Ascending aorta (tissue), 2 donors: ENCODE measurements around the gene CSRNP2. TPM values are rescaled to one million over a fixed set of nuclear protein-coding genes. Genes with fewer than 3 reads are reported as not detected.

Experiments used
- DNase-seq, 2 donors: peaks; one replicate each; pipeline ENCODE4 v3.0.0-alpha.2; 2019; ENCODE audit warnings: low spot score in 2 of 2
- H3K27ac ChIP-seq, 2 donors: fragments of 200-600 bp; sonication (generic); one replicate each; pipeline ENCODE4 v1.5.1; 2016 to 2017; ENCODE audit warnings: mild to moderate bottlenecking in 1 of 2
- H3K27me3 ChIP-seq: fragments of 200-600 bp; sonication (generic); one replicate; pipeline ENCODE4 v1.5.1; 2017
- H3K36me3 ChIP-seq, 2 donors: fragments of 200-600 bp; sonication (generic); one replicate each; pipeline ENCODE4 v1.5.1; 2016
- H3K4me1 ChIP-seq, 2 donors: fragments of 200-600 bp; sonication (generic); one replicate each; pipeline ENCODE4 v1.5.1; 2016 to 2017; ENCODE audit warnings: mild to moderate bottlenecking in 1 of 2
- H3K4me3 ChIP-seq, 2 donors: fragments of 200-600 bp; sonication (generic); one replicate each; pipeline ENCODE4 v1.5.1; 2016 to 2017; ENCODE audit warnings: mild to moderate bottlenecking in 1 of 2
- H3K9me3 ChIP-seq, 2 donors: fragments of 200-600 bp; sonication (generic); one replicate each; pipeline ENCODE4 v1.5.1; 2016
- CTCF ChIP-seq, 3 experiments: fragments of 200-600 bp in 2 of 3; fragments of 450-650 bp in 1 of 3; sonication (generic) in 2 of 3; IDR thresholded peaks; one replicate each; pipeline ENCODE4 v1.5.1; 2016 to 2019; ENCODE audit warnings: antibody characterized with exemption in 3 of 3, mild to moderate bottlenecking in 1 of 3, moderate library complexity in 1 of 3
- intact Hi-C: fragments of 100-400 bp; cut with DNase I; formaldehyde crosslinking; loops from one replicate; pipeline ENCODE4 v1.15.1; 2023
- total RNA-seq: library from RNA; depleted of rRNA; stranded (reverse); fragments of >200 nt; gene quantifications from one replicate; pipeline ENCODE4 v1.1.0, GENCODE V29; 2016

The CSRNP2 gene
- total RNA-seq, 1 donor from 2014 or later: 13.6 TPM

GRCh38 chr12:51067229-51067628 lies 16.2 kb downstream of the CSRNP2 start:
- intact Hi-C loops: no loop called here
- Histone ChIP-seq H3K4me1 (no peaks in the 10 kb centered on the region), H3K27ac (no peak overlapping the region), H3K4me3 (no peak overlapping the region), H3K27me3 (no peaks in the 10 kb centered on the region), H3K9me3 (no peaks in the 10 kb centered on the region), H3K36me3 (peaks cover 79 to 95% of the 10 kb centered on the region in 2 donors)
- TF ChIP-seq CTCF (IDR thresholded peaks at IDR 0.05): no peak
- no peak for DNase-seq

GRCh38 chr12:51065530-51065929 lies 17.9 kb downstream of the CSRNP2 start:
- no peak for DNase-seq
- Histone ChIP-seq H3K36me3 (peaks cover 71 to 93% of the 10 kb centered on the region in 2 donors), H3K27ac (no peak overlapping the region), H3K27me3 (no peaks in the 10 kb centered on the region), H3K9me3 (no peaks in the 10 kb centered on the region), H3K4me3 (no peak overlapping the region), H3K4me1 (no peaks in the 10 kb centered on the region)
- TF ChIP-seq CTCF (IDR thresholded peaks at IDR 0.05): no peak
- intact Hi-C loops: no loop called here

GRCh38 chr12:51062631-51063397 lies 20.6 kb downstream of the CSRNP2 start:
- Histone ChIP-seq H3K27me3 (no peaks in the 10 kb centered on the region), H3K4me1 (no peaks in the 10 kb centered on the region), H3K36me3 (peaks cover 74 to 95% of the 10 kb centered on the region in 2 donors), H3K4me3 (no peak overlapping the region), H3K27ac (no peak overlapping the region), H3K9me3 (no peaks in the 10 kb centered on the region)
- no peak for TF ChIP-seq CTCF (IDR thresholded peaks at IDR 0.05)
- no peak for DNase-seq
- intact Hi-C loops: no loop called here

GRCh38 chr12:51059086-51059485 lies 24.3 kb downstream of the CSRNP2 start:
- Histone ChIP-seq H3K4me3 (no peak overlapping the region), H3K4me1 (no peaks in the 10 kb centered on the region), H3K27me3 (no peaks in the 10 kb centered on the region), H3K9me3 (no peaks in the 10 kb centered on the region), H3K27ac (no peak overlapping the region), H3K36me3 (peaks cover 60 to 95% of the 10 kb centered on the region in 2 donors)
- no peak for DNase-seq
- intact Hi-C loops: no loop called here
- no peak for TF ChIP-seq CTCF (IDR thresholded peaks at IDR 0.05)

- Histone ChIP-seq H3K27ac (no peak overlapping the region), H3K27me3 (no peaks in the 10 kb centered on the region), H3K4me3 (no peak overlapping the region), H3K9me3 (no peaks in the 10 kb centered on the region), H3K4me1 (no peaks in the 10 kb centered on the region), H3K36me3 (peaks cover 54 to 88% of the 10 kb centered on the region in 2 donors)
- no peak for DNase-seq
- TF ChIP-seq CTCF (IDR thresholded peaks at IDR 0.05): no peak
- intact Hi-C loops: no loop called here
Observed at GRCh38 chr12:51056242-51056641, 27.2 kb downstream of the CSRNP2 start.
